Daoy (cell line): ENCODE results near the gene R3HDM2. TPM values are rescaled to one million over a fixed set of nuclear protein-coding genes. Genes with fewer than 3 reads are reported as not detected.

Source experiments
- DNase-seq: peaks from one replicate; pipeline ENCODE4 v3.0.0-alpha.2; 2015; ENCODE audit warnings: low read depth
- total RNA-seq: library from RNA; depleted of rRNA; stranded (reverse); fragments of >200 nt; shearing (Covaris generic); gene quantifications from 2 replicates; pipeline ENCODE4 v1.2.3, GENCODE V29; 2014

Gene R3HDM2
- total RNA-seq, 1 experiment from 2014 or later: 11.3 TPM

- no peak for DNase-seq
Measured at GRCh38 chr12:57467212-57467874, 36.5 kb upstream of the R3HDM2 start.

GRCh38 chr12:57465747-57466505 is 35.1 kb upstream of the R3HDM2 start:
- DNase-seq: no peak

DNA sequence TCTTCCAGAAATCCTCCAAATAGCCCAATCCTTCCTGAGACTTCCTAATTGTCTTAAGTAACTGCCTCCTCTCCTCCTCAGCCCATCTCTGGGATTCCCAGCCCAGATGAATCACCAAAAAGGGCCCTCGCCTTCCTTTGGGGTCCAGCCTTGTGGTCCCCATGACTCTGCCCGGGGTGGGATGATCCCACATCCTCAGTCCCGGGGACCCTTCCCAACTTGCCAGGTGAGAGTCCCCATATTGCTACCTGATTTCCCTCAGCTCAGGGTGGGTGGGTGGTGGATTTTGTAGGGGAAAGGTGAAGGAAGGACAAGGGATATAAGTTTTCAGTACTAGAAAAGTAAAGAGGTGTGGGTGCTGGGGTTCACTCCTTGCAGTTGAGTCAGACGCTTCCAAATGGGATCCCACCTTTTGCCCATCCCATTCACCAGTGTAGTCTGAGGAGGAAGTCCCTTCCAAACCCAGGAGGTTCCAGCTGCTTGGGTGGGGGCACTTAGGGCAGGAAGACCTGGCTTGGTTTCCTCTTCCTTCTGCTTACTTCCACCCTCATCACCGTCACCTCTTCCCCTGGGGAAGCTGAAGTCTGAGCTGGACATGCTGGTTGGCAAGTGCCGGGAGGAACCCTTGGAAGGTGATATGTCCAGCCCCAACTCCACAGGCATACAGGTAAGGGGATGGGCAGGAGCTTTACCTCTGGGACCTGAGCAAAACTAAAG is 34.3 kb upstream of the R3HDM2 start:
- no peak for DNase-seq

GRCh38 chr12:57464569-57464968 is 33.7 kb upstream of the R3HDM2 start:
- no peak for DNase-seq

DNA sequence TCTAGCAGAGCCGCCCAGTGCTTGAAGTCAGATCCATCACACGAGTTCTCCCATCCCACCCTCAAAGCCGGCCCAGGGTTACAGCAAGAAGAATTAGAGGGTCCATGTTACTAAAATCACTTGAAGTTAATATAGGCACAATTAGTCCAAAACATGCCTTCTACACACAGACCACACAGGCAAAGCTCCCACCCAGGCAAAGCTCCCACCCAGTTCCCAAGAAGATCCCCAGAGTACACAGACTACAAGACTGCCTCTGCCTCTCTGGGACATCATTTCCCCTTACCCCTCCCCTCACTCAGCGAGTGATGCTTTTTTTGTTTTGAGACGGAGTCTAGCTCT is 32.0 kb upstream of the R3HDM2 start:
- no peak for DNase-seq

DNA sequence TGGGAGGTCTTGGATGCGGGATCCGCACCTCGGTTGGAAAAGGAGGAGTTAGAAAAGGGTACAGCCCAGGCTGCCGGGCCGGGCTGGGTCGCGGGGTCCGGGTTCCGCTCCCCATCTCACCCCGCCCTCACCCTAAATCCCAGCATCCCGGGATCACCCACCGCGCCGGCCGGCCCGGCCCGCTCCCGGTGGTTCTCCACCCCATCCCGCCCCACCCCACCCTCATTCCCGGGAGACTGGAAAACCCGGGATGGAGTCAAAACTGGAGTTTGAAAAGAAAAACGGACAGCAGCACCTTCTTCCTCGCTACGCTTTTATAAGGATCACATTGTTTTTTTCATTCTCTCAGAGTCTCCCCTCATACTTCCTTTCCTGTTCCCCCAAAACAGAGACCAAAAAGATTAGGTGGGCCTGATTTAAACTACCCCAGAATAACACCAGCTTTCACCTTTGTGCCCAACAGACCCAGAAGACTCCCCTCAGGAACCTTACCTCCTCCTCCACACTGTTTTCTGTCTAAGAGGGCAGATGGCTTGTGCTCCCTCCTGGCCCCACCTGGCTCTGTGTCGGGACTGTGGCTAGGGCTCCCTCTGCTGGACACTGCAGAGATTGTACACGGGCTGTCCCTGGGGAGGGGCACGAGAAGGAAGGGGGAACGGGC is 31.5 kb upstream of the R3HDM2 start:
- DNase-seq: peak; percentile 94

DNA sequence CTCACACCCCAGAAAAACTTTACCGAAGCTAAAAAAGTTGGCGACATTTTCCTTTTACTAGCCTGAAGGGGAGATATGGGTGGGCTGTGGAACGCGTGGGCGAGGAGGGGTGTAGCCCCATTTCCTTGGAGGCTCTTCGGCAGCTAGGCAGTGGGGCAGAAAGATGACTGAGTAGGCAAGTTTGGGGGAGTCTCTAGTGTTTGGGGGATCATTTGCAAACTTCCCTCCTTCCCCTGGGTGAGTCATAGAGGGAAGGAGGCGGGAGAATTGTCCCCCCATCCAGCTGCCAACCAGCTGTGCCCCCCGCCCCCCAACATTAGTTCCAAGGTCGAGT is 31.0 kb upstream of the R3HDM2 start:
- DNase-seq: peak; percentile 58

DNA sequence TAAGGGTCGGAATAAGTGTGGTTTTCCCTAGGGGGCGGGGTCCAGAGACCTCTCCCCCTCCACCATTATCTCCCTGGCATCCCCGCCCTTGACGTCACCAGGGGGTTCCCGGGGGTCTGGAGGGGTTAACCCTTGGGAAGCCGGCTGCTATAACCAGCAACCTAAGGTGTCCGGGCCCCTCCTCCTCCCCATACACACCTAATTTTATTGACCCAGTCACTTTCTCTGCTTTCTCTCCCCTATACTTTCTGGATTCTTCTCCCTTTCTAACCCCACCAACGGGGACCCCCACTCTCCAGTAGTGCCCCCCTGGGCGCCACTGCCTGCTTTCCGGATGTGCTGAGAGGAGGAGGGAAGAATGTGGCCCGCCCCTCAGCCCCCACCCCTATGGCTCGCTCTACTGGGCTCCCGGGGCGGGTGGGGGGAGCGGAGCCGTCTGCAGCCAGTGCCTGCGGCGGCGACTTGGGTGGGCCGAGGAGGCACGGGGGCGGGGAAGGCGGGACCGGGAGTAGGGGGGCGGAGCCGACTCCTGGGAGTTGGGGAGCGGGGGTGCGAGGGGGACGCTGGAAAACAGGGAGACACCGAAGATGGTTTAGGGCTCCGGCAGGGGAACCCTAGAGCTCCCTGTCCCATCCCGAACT is 30.6 kb upstream of the R3HDM2 start:
- DNase-seq: peak; percentile 82

DNA sequence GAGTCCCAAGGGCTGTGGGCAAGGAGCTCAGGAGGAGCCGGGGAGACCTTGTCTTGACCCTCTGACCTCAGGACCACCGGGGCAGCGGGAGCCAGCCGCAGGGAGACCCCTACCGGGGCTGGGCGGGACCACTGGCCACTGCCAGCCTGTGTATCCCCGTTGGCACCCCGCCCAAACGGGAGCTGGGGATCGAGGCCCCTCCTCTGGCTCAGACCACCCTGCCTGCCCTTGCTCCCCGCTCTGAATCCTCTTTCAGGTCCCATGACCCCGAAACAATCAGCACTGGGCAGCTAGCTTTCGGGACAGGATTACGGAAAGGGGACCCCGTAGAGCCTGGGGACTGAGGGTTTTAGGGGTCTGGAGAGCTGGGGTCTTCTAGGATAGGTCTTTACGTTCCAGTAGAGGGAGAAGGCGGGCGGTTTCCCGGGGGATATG is 30.0 kb upstream of the R3HDM2 start:
- no peak for DNase-seq

DNA sequence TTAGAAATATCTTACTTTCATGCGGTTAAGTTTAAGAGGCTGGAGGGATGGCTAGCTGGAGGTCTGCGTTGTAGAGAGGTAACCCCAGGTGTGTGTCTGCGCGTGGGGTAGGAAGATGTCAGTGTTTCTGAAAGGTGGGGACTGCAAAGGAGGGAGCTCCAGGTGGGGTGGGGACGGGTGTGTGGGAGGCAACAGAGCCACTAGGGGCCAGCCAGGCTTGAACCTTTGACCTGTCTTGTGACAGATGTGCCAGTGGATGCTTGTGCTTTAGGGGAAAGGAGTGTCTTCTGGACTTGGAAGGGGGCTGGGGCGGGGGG is 29.6 kb upstream of the R3HDM2 start:
- DNase-seq: no peak

- DNase-seq: peak; percentile 39
Measured at GRCh38 chr12:57459750-57460467, 29.1 kb upstream of the R3HDM2 start, which contains the start of gene GLI1. TSS of gene GLI1 (plus strand) at chr12:57459785. CDS start at chr12:57463692, 3,907 bp downstream.

DNA sequence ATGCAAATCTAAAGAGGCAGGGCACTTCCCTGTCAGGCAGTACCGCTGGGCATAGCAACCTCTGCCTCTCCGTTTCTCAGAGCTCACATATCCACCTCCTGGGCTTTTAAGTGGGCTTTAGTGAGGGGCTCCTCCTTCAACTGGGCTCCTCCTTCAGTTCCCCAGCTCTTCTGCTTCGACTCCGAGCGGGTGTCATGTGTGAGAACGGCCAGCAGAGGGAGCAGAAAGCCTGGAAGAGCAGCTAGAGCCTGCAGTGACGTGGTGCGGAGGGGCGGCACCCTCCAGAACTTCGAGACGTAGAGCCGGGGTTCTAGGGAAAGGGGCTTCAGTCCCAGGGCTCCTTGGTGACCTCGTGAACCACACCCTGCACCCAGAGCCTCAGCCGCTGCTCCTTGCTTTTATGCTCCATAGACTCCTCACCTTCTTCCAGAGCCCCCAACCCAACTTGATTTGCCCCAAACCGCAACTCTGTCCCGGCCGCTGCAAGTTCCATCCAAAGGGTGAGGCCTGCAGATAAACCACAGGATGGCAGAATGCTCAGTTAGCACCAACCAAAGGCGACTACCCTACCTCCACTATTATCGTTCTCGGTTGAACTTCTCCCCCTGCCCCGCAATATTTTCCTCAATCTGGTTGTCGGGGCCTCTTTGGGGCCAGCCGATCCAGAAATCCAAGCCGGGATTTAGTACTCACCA is 28.4 kb upstream of the R3HDM2 start:
- DNase-seq: peak; percentile 97

GRCh38 chr12:57458665-57459054 is 27.8 kb upstream of the R3HDM2 start:
- DNase-seq: no peak

GRCh38 chr12:57456737-57457490 is 26.1 kb upstream of the R3HDM2 start:
- DNase-seq: no peak

GRCh38 chr12:57456145-57456700 is 25.4 kb upstream of the R3HDM2 start:
- DNase-seq: peak; percentile 61

GRCh38 chr12:57455374-57456144 is 24.7 kb upstream of the R3HDM2 start:
- no peak for DNase-seq

DNA sequence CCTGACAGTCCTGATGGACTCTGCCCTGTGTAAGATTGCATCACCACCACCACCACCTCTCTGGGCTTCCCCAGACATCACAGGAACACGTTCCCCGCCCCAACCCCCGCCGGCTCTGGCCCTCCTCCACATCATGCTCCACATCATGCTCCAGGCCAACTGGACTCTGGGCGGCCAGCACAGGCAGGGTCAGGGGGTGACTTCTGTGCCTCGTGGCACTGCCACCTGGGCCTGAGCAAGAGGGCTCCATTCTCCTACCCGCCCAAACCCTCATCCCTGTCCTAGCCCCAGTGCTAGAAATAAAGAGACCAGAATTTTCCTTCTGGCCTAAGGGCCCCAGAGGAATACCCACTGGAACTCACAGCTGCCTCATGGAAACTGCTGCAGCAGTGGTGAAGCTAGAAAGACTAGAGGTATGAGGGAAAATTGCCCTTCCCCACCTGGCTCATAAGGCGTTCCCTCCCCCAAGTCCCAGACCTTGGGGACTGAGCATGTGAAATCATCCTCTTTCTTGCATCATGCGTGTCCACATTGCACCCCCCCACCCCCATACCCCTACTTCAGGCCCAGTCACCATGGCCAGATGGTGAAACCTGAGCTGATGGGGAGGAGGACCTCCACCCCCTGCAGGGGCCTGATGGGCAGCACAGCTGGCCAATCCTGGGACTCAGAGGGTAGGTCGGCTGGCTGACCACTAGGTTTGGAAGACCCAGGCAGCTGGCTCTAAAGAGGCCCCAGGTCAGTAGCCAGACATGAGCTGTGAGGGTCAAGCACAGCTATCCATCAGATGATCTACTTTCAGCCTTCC is 23.9 kb upstream of the R3HDM2 start, which contains the start of gene INHBE:
Gene INHBE, plus strand, starts transcription at position 742 of the 808 bp plus-strand sequence. CDS start 230 bp downstream, outside the sequence.
- DNase-seq: peak; percentile 58

DNA sequence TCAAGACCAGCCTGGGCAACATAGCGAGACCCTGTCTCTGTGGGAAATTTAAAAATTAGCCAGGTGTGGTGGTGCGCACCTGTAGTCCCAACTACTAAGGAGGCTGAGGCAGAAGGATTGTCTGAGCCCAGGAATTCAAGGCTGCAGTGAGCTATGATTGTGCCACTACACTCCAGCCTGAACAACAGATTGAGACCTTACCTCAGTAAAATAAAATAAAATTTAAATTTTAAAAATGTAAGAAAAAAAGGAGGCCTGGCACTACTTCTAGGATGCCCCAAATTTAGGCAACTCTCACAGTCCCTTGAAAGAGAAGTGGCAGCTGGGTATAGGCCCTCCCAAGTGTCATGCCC is 23.3 kb upstream of the R3HDM2 start:
- no peak for DNase-seq
